Osteocyte (in vitro differentiated cells): ENCODE measurements around the gene PAPOLA. TPM values are rescaled to one million over a fixed set of nuclear protein-coding genes. Genes with fewer than 3 reads are reported as not detected.

ENCODE experiments used
- DNase-seq: peaks from one replicate; pipeline ENCODE4 v3.0.0; 2021; ENCODE audit warnings: mixed read lengths; ENCODE audit not compliant: unreplicated experiment; ENCODE audit errors: extremely low spot score
- H3K27ac Mint-ChIP-seq: one replicate; pipeline ENCODE4 v1.8.0; 2021; ENCODE audit warnings: mild to moderate bottlenecking, mixed read lengths; ENCODE audit not compliant: unreplicated experiment
- H3K27me3 Mint-ChIP-seq: one replicate; pipeline ENCODE4 v1.8.0; 2021; ENCODE audit warnings: mixed read lengths; ENCODE audit not compliant: unreplicated experiment
- H3K36me3 Mint-ChIP-seq: one replicate; pipeline ENCODE4 v1.8.0; 2021; ENCODE audit warnings: mixed read lengths; ENCODE audit not compliant: unreplicated experiment
- H3K4me1 Mint-ChIP-seq: one replicate; pipeline ENCODE4 v1.8.0; 2021; ENCODE audit warnings: mixed read lengths; ENCODE audit not compliant: unreplicated experiment
- H3K4me3 Mint-ChIP-seq: one replicate; pipeline ENCODE4 v1.8.0; 2021; ENCODE audit warnings: mild to moderate bottlenecking, moderate library complexity, mixed read lengths; ENCODE audit not compliant: unreplicated experiment
- H3K9me3 Mint-ChIP-seq: one replicate; pipeline ENCODE4 v1.8.0; 2021; ENCODE audit warnings: mixed read lengths; ENCODE audit not compliant: unreplicated experiment
- total RNA-seq: library from RNA; stranded (reverse); gene quantifications from 2 replicates; pipeline ENCODE4 v1.2.1, GENCODE V29; 2021
- TF ChIP-seq, protein P1 (sequence below): fragments of 200-600 bp; sonication (generic); IDR thresholded peaks from 2 replicates; pipeline ENCODE4 v1.5.0; 2021; ENCODE audit warnings: antibody characterized with exemption, mild to moderate bottlenecking, moderate library complexity

PAPOLA gene
- total RNA-seq, 1 donor from 2014 or later, result 143 TPM

GRCh38 chr14:96574633-96575632 is 72.8 kb downstream of the PAPOLA start:
- peaks cover 9% of the 10 kb centered on the region for H3K36me3 Mint-ChIP-seq
- no peak for DNase-seq
- H3K27ac Mint-ChIP-seq, result no peak overlapping the region
- peaks cover 5% of the 10 kb centered on the region for H3K4me1 Mint-ChIP-seq
- TF ChIP-seq, protein P1, sequence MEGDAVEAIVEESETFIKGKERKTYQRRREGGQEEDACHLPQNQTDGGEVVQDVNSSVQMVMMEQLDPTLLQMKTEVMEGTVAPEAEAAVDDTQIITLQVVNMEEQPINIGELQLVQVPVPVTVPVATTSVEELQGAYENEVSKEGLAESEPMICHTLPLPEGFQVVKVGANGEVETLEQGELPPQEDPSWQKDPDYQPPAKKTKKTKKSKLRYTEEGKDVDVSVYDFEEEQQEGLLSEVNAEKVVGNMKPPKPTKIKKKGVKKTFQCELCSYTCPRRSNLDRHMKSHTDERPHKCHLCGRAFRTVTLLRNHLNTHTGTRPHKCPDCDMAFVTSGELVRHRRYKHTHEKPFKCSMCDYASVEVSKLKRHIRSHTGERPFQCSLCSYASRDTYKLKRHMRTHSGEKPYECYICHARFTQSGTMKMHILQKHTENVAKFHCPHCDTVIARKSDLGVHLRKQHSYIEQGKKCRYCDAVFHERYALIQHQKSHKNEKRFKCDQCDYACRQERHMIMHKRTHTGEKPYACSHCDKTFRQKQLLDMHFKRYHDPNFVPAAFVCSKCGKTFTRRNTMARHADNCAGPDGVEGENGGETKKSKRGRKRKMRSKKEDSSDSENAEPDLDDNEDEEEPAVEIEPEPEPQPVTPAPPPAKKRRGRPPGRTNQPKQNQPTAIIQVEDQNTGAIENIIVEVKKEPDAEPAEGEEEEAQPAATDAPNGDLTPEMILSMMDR, result no peak
- H3K27me3 Mint-ChIP-seq, result no peaks in the 10 kb centered on the region
- no peaks in the 10 kb centered on the region for H3K9me3 Mint-ChIP-seq
- no peak overlapping the region for H3K4me3 Mint-ChIP-seq

DNA sequence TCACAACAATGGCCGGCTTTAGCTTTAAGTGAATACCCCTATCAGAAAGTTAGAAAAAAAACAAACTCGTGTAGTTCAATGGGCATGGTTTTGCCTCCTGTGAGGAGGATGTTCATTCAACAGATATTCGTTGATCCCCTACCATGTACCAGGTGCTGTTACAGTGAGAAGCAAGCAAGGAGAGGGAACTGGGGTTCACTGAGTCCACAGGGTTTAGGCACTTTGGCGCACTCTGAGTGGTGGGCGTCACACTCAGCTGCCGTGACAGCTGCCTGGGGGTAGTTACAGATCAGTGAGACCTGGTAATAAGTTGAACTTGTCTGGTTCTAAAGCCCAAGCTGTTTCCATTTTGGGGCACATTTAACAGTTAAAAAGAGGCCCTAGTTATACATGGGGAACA is 74.2 kb downstream of the PAPOLA start:
- Mint-ChIP-seq H3K36me3 (peaks cover 9% of the 10 kb centered on the region), H3K9me3 (no peaks in the 10 kb centered on the region), H3K4me1 (peaks cover 5% of the 10 kb centered on the region), H3K27ac (no peak overlapping the region), H3K27me3 (no peaks in the 10 kb centered on the region), H3K4me3 (no peak overlapping the region)
- DNase-seq, result no peak
- TF ChIP-seq, protein P1, result no peak

DNA sequence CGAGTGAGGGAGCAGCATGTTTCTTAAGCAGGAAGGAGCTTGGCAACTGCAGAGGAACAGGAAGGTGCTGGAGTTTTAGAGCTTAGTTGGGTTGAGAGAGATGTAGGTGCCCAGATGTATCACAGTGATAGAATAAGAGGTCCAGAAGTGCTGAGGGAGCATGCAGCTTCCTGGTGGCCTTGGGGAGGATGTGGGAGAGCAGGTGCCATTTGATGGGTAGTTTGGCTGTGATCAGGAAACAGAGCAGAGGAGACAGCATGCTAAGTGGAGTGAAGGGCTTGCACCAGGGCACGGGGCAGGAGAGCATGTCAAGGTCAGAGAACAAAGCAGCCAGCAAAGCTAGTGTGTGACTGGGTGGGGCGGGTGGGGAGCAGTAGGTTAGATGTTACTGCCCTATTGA is 74.8 kb downstream of the PAPOLA start:
- no peaks in the 10 kb centered on the region for H3K27me3 Mint-ChIP-seq
- H3K36me3 Mint-ChIP-seq, result peaks cover 9% of the 10 kb centered on the region
- TF ChIP-seq, protein P1, result no peak
- H3K9me3 Mint-ChIP-seq, result no peaks in the 10 kb centered on the region
- no peak for DNase-seq
- no peak overlapping the region for H3K27ac Mint-ChIP-seq
- H3K4me1 Mint-ChIP-seq, result peaks cover 5% of the 10 kb centered on the region
- no peak overlapping the region for H3K4me3 Mint-ChIP-seq

GRCh38 chr14:96578619-96579018 is 76.4 kb downstream of the PAPOLA start:
- TF ChIP-seq, protein P1, result no peak
- Mint-ChIP-seq H3K9me3 (no peaks in the 10 kb centered on the region), H3K27ac (no peak overlapping the region), H3K36me3 (peaks cover 3% of the 10 kb centered on the region), H3K4me3 (no peak overlapping the region), H3K4me1 (peaks cover 5% of the 10 kb centered on the region), H3K27me3 (no peaks in the 10 kb centered on the region)
- no peak for DNase-seq

GRCh38 chr14:96579358-96579757 is 77.2 kb downstream of the PAPOLA start:
- TF ChIP-seq, protein P1, result no peak
- Mint-ChIP-seq H3K9me3 (no peaks in the 10 kb centered on the region), H3K27me3 (peaks cover 1% of the 10 kb centered on the region), H3K4me1 (peaks cover 2% of the 10 kb centered on the region), H3K36me3 (no peaks in the 10 kb centered on the region), H3K27ac (no peak overlapping the region), H3K4me3 (no peak overlapping the region)
- no peak for DNase-seq
